Measurements from ENCODE around the gene BRSK2.

GRCh38 chr11:1438967-1439330 is 49.2 kb downstream of the BRSK2 start:
- TF ChIP-seq CTCF (IDR thresholded peaks at IDR 0.05; ENCODE audit: insufficient read depth, low read depth, low read length), result no peak
- no peak for TF ChIP-seq EZH2 (IDR thresholded peaks at IDR 0.05; ENCODE audit: insufficient read depth, low read length)
